HK-2 (cell line): Measurements from ENCODE around the gene WIF1.

ENCODE experiments used
- DNase-seq: peaks from one replicate; pipeline ENCODE4 v3.0.0-alpha.2; 2018; ENCODE audit not compliant: unreplicated experiment

WIF1 gene

DNA sequence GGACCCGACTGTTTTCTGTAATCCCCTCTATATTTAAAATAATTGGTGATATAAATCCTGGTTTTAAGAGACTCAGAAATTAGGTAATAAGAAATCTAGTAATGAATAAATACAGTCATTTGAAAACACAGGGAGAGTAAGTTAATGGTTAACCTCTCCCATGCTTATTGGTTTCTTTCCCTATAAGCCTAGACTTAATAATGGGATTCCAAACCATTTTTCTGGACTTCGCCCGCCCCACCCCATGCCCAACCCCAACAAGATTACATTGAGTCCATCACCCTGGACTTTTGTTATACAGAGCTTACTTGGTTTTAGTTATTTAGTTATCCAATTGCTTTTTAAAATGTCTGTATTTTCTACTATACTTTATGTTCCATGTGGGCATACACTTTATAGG lies 98.7 kb downstream of the WIF1 start:
- no peak for DNase-seq

DNA sequence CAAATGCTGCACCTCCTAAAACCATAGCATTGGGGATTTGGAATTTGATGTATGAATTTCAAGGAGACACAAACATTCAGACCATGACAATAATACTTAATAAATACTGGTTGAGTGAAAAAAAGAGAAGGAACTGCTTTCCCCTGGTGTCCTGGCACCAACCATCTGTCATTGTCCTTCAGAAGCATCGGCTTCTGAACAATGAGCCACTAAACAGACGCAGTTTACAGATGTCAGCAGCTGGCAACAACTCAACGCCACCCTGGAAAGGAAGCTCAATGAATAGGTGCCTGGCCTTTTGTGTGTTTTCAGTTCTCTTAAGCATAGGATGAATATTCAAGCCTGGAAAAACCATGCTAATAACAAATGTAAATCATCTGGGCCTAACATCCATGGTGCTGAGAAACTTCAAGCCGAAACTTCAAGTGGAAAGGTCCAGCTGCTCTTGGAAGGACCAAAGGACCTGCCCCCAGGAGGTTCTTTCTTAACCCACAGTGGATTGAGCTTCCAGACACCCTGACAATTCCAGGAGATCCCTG lies 101.3 kb downstream of the WIF1 start:
- no peak for DNase-seq

DNA sequence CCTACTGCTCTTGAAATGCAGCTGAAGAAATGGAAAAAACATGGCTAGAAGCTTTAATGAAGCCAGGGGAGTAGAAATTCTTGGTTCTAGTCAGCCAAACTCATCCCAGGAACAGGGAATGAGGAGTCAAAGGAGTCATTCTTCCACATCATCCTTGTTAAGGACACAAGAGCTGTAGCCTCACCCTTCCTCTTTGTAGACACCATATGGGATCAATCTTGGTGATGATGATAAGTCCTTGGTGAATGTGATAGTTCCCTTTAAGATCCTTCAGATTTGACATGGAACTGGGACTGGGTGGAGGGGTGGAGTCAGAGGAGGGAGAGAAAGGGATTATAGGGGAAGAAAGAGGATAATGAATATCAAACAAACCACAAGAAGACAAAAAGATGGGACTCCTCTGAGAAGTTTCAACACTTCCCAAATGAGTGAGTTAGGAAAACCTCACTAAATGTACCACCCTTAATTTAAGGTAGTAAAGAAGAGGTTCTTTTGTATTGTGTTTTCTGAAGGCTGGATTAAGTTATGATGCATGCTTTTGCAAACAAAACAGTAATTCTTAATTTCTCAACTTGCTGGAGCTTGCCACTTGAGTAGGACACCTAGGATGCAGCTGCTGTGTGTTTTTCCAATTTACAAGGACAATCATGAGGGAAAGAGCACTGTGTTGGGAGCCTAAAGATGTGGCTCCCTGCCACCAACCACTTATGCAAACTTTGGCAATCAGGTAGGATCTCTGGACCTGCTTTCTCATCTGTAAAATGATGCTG lies 104.0 kb downstream of the WIF1 start:
- DNase-seq: no peak

DNA sequence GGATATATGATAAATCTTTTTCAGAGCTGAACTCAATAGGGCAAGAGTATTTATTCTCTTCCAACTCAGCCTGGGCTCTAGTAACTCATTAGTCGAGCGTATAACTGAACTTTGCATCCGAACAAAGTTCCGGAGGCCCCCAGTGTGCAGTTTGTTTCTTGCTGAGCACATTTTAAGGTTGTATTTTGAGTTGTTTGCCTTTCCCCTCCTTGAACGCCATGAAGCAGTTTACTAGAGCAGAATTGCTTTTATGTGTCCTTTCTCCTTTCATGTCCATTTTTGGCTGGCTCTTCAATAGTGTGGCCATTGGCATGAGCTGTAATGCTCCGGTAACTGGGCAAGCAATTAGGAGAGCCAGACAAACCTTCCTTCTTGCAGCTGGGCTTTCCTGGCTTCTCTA lies 105.3 kb downstream of the WIF1 start:
- DNase-seq: no peak

DNA sequence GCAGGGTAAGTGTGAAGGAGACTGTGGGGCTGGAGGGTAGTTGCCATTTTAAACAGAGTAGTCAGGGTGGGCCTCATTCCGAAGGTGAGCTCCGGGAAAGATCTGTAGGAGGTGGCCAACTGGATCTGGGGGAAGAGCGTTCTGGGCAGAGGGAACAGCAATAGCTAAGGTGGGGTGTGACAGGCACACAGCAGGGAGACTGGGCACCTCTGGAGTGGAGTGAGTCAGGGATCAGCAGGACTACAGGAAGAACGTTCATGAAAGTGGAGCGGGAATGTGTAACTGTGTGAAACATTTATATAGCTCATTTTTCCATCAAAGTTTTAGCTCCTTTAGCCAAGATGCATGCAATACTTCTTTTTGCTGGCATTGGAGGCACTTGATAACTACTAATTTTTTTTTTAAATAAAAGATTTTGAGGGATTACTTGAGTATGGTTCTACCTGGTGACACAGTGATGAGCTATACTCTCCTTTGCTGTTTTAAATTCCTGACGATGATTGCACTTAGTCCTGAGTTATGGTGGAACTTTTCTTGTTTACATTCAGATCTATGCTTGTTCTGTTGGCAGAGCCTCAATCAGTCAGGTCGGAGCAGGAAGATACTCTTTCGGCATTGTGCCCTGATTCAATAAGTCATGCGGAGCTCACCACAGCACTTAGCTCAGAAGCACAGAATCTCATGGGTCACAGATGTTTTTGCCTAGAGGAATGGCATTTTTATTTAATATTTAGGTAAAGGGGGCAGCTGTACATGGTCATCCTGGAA lies 106.4 kb downstream of the WIF1 start:
- no peak for DNase-seq

DNA sequence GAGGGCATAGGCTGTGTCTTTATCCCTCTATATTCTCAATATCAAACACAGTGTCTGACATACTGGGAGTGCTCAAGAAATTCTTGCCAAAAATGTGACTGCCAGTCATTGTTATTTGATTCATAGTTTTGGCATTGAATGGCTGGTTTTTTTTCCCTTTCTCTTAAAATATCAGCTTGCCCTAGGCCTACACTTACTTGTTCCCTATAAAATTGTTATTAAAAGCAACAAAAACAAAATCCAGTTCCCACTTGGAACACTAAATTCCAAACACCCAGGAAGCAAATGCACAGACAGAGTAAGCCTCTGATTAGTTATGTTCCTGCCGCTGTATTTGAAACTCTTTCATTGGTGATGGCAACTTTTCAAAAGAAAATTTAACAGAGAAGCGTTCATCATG lies 110.7 kb downstream of the WIF1 start:
- DNase-seq: no peak

DNA sequence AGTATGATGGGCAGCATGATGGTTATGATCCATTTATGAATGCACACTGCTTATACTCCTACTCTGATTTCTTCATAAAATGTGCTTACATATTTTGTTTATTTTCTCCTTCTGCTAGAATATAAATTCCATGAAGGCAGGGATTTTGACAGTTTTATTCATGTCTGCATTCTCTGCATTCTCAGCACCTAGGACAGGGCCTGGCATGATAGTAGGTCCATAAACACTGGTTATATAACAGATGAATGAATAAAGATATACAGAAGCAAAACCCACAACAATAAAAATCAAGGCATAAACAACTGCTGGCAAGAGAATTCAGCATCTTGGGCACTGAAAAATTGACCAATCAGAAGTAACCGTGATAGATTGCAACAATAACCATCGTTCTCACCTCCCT lies 115.4 kb downstream of the WIF1 start:
- DNase-seq: no peak

DNA sequence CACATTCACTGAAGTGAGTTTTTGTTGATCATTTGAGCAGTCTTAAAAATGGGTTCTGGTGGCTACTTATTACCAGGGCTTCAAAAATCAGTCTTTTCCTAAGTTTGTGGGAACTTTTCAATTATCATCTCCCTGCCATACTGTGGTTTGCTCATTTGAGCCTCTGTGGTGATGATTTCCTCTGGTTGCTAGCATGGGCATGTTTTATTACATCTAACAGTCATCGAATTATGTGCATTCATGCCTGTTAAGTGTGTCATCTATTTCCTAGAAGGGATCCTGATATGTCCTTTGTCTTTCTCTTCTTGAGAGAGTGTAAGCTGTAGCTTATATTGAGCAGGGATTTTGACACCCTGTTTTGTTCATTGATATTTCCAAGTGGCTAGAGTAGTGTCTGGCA lies 116.8 kb downstream of the WIF1 start:
- DNase-seq: no peak
